Testis (tissue), 2 donors: ENCODE measurements around the gene YY1.

Source experiments
- CTCF ChIP-seq, 3 experiments: fragments of 450-650 bp in 2 of 3; fragments of 200-600 bp in 1 of 3; sonication (generic) in 1 of 3; IDR thresholded peaks; one replicate each; pipeline ENCODE4 v1.5.1; 2016 to 2019; ENCODE audit warnings: antibody characterized with exemption in 3 of 3, mild to moderate bottlenecking in 2 of 3, moderate library complexity in 1 of 3
- POLR2A ChIP-seq: fragments of 450-650 bp; IDR thresholded peaks from one replicate; pipeline ENCODE4 v1.6.1; 2017; ENCODE audit warnings: antibody characterized with exemption, mild to moderate bottlenecking, moderate library complexity

GRCh38 chr14:100317912-100318808 is 79.2 kb downstream of the YY1 start:
- peak; percentile 73 to 86 (median 74) for TF ChIP-seq CTCF (IDR thresholded peaks at IDR 0.05)
- TF ChIP-seq POLR2A = no peak
